ENCODE data around the gene MCM6.

The MCM6 gene

GRCh38 chr2:135876066-135876711, at the start of gene MCM6:
Gene MCM6, minus strand, starts transcription at chr2:135876443. Its CDS starts 78 bp downstream, at chr2:135876365.
- H3K4me3 ChIP-seq (ENCODE audit: low read depth, low read length), result peak within 1 kb of the TSS; percentile 76
- DNase-seq (ENCODE audit: low read depth), result peak; percentile 100
- no peak for TF ChIP-seq CTCF (conservative IDR thresholded peaks at IDR 0.05; ENCODE audit: low read depth, low read length)

DNA sequence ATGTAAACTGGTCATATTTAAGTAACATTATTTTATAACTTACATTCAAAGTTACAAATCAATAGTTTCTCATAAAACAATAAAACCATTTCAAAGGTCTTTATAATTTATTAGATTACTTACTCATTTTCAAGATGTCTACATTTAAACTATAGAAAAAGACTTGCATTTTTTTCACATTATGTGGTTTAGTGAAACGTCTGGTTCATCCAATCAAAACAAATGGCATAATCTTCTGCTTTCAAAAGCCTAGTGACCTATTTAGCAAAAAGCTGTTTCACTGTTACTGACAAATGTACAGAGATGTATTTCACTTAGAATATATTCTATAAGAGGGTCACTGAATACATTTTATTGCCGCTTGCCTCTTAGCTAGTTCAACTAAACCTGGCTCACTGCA, 49.3 kb upstream of the MCM6 start:
- no peak for TF ChIP-seq CTCF (conservative IDR thresholded peaks at IDR 0.05; ENCODE audit: low read depth, low read length)
- DNase-seq (ENCODE audit: low read depth), result peak; percentile 76

GRCh38 chr2:135916207-135916606, 40.0 kb upstream of the MCM6 start:
- peak; percentile 44 for TF ChIP-seq CTCF (conservative IDR thresholded peaks at IDR 0.05; ENCODE audit: low read depth, low read length)
- no peak overlapping the region for H3K4me3 ChIP-seq (ENCODE audit: low read depth, low read length)
- peak; percentile 68 for DNase-seq (ENCODE audit: low read depth)

More for the DNA sequence above, 49.3 kb upstream of the MCM6 start:
- no peak overlapping the region for H3K4me3 ChIP-seq (ENCODE audit: low read depth, low read length)

DNA sequence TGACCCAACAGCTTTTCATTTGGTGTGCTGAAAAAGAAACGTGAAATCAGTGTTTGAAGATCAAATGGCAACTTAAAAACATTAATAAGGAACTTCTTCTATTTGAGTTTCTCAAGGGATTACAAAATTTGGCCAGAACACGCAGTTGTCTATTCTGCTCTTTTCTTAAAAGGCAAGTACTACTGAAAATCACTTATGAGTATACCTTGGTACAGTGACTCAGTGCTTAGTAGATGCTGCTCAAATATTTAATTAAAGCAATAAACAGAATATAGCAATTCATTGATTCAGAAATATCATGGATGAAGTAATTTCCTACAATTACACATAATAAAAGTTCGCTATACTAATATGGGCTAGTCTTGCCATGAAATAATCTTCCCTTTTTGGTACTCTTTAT, 38.2 kb upstream of the MCM6 start:
- no peak for DNase-seq (ENCODE audit: low read depth)
- no peak overlapping the region for H3K4me3 ChIP-seq (ENCODE audit: low read depth, low read length)
- no peak for TF ChIP-seq CTCF (conservative IDR thresholded peaks at IDR 0.05; ENCODE audit: low read depth, low read length)

- TF ChIP-seq CTCF (conservative IDR thresholded peaks at IDR 0.05; ENCODE audit: low read depth, low read length), result peak; percentile 67
- DNase-seq (ENCODE audit: low read depth), result peak; percentile 70
Measured at GRCh38 chr2:135913727-135914365, 37.6 kb upstream of the MCM6 start.

GRCh38 chr2:135909976-135910375, 33.7 kb upstream of the MCM6 start:
- DNase-seq (ENCODE audit: low read depth), result peak; percentile 42
- no peak overlapping the region for H3K4me3 ChIP-seq (ENCODE audit: low read depth, low read length)

More at GRCh38 chr2:135913727-135914365, 37.6 kb upstream of the MCM6 start:
- H3K4me3 ChIP-seq (ENCODE audit: low read depth, low read length), result no peak overlapping the region

More at GRCh38 chr2:135909976-135910375, 33.7 kb upstream of the MCM6 start:
- TF ChIP-seq CTCF (conservative IDR thresholded peaks at IDR 0.05; ENCODE audit: low read depth, low read length), result no peak

Measured in choroid plexus epithelial cell (primary cell).